Endodermal cell (in vitro differentiated cells): Measurements from ENCODE around the gene PHLPP1. TPM values are rescaled to one million over a fixed set of nuclear protein-coding genes. Genes with fewer than 3 reads are reported as not detected.

ENCODE experiments used
- DNase-seq: peaks from one replicate; pipeline ENCODE4 v3.0.0-alpha.2; 2017
- H3K27ac ChIP-seq: 2 replicates; pipeline ENCODE4 v1.5.1; 2013; ENCODE audit warnings: mild to moderate bottlenecking, low read depth, low read length, moderate library complexity
- H3K27me3 ChIP-seq: 2 replicates; pipeline ENCODE4 v1.6.1; 2013; ENCODE audit warnings: mild to moderate bottlenecking, low read length, moderate library complexity; ENCODE audit not compliant: insufficient read depth, control insufficient read depth, poor library complexity, severe bottlenecking
- H3K36me3 ChIP-seq: 2 replicates; pipeline ENCODE4 v1.7.0; 2013; ENCODE audit warnings: mild to moderate bottlenecking, low read length, moderate library complexity; ENCODE audit not compliant: control insufficient read depth, insufficient read depth
- H3K4me1 ChIP-seq: one replicate; pipeline ENCODE4 v1.7.0; 2013; ENCODE audit warnings: low read length; ENCODE audit not compliant: control insufficient read depth, insufficient read depth
- H3K4me3 ChIP-seq: 2 replicates; pipeline ENCODE4 v1.5.1; 2013; ENCODE audit warnings: mild to moderate bottlenecking, low read length, moderate library complexity
- H3K9ac ChIP-seq: 2 replicates; pipeline ENCODE4 v1.6.1; 2013; ENCODE audit warnings: mild to moderate bottlenecking, low read length, moderate library complexity; ENCODE audit not compliant: poor library complexity, severe bottlenecking; ENCODE audit errors: extremely low read depth
- H3K9me3 ChIP-seq: 2 replicates; pipeline ENCODE4 v1.6.1; 2013; ENCODE audit warnings: mild to moderate bottlenecking, low read length, moderate library complexity; ENCODE audit not compliant: control insufficient read depth
- H3K27ac Mint-ChIP-seq: 2 replicates; pipeline ENCODE4 v1.8.0; 2020; ENCODE audit warnings: mixed read lengths
- H3K27me3 Mint-ChIP-seq: 2 replicates; pipeline ENCODE4 v1.8.0; 2021; ENCODE audit warnings: mild to moderate bottlenecking, mixed read lengths; ENCODE audit not compliant: insufficient read depth
- H3K36me3 Mint-ChIP-seq: 2 replicates; pipeline ENCODE4 v1.8.0; 2020; ENCODE audit warnings: low read depth, mixed read lengths
- H3K4me1 Mint-ChIP-seq: 2 replicates; pipeline ENCODE4 v1.8.0; 2020; ENCODE audit warnings: mixed read lengths
- H3K4me3 Mint-ChIP-seq: 2 replicates; pipeline ENCODE4 v1.8.0; 2020; ENCODE audit warnings: mild to moderate bottlenecking, moderate library complexity, mixed read lengths
- H3K9me3 Mint-ChIP-seq: 2 replicates; pipeline ENCODE4 v1.8.0; 2020; ENCODE audit warnings: mild to moderate bottlenecking, mixed read lengths
- CTCF ChIP-seq: fragments of 200-600 bp; sonication (generic); conservative IDR thresholded peaks from 2 replicates; pipeline ENCODE4 v1.5.0; 2021; ENCODE audit warnings: antibody characterized with exemption, mild to moderate bottlenecking
- WGBS, 2 experiments: methylation state at CpG; one replicate each; pipeline versions ENCODE4 v1.1.5 to v1.1.7; 2013; ENCODE audit warnings: missing lambda C conversion rate in 2 of 2, mixed read lengths in 1 of 2; ENCODE audit not compliant: insufficient coverage in 1 of 2, insufficient read length in 1 of 2; 5-methylcytosine and 5-hydroxymethylcytosine counted together
- total RNA-seq, 2 donors: library from RNA; stranded (reverse); fragmentation: NEBNext Ultra II Directional in 1 of 2; extraction: Animal tissue kit (Norgen Biotek cat#: 25700) in 1 of 2; gene quantifications; 2 replicates in 1 of 2; 3 replicates in 1 of 2; pipeline ENCODE4 v1.2.1, GENCODE V29; 2021

The PHLPP1 gene
- total RNA-seq, 2 donors from 2014 or later = 19.8 to 28.1 TPM

GRCh38 chr18:62975785-62976184 is 260.4 kb downstream of the PHLPP1 start:
- Histone ChIP-seq H3K27ac (no peak overlapping the region), H3K36me3 (peaks cover 11% of the 10 kb centered on the region), H3K9ac (no peak overlapping the region), H3K4me1 (no peaks in the 10 kb centered on the region), H3K9me3 (no peaks in the 10 kb centered on the region), H3K4me3 (no peak overlapping the region), H3K27me3 (no peaks in the 10 kb centered on the region)
- H3K27me3 Mint-ChIP-seq = no peaks in the 10 kb centered on the region
- H3K4me1 Mint-ChIP-seq = peaks cover 5% of the 10 kb centered on the region
- H3K27ac Mint-ChIP-seq = no peak overlapping the region
- WGBS, 2 experiments = 91 to 100% methylated on average over 2 of the region's 2 CpGs
- no peak for TF ChIP-seq CTCF
- H3K36me3 Mint-ChIP-seq = peaks cover 37% of the 10 kb centered on the region
- H3K9me3 Mint-ChIP-seq = no peaks in the 10 kb centered on the region
- H3K4me3 Mint-ChIP-seq = no peak overlapping the region
- DNase-seq = no peak

GRCh38 chr18:62976227-62976626 is 260.9 kb downstream of the PHLPP1 start:
- WGBS, 2 experiments = 92 to 96% methylated on average over 3 to 4 of the region's 5 CpGs
- no peaks in the 10 kb centered on the region for H3K9me3 Mint-ChIP-seq
- Histone ChIP-seq H3K4me3 (no peak overlapping the region), H3K9ac (no peak overlapping the region), H3K9me3 (no peaks in the 10 kb centered on the region), H3K4me1 (no peaks in the 10 kb centered on the region), H3K36me3 (peaks cover 11% of the 10 kb centered on the region), H3K27ac (no peak overlapping the region), H3K27me3 (no peaks in the 10 kb centered on the region)
- TF ChIP-seq CTCF = no peak
- no peaks in the 10 kb centered on the region for H3K27me3 Mint-ChIP-seq
- no peak overlapping the region for H3K27ac Mint-ChIP-seq
- peaks cover 5% of the 10 kb centered on the region for H3K4me1 Mint-ChIP-seq
- no peak overlapping the region for H3K4me3 Mint-ChIP-seq
- DNase-seq = no peak
- H3K36me3 Mint-ChIP-seq = peaks cover 36% of the 10 kb centered on the region

DNA sequence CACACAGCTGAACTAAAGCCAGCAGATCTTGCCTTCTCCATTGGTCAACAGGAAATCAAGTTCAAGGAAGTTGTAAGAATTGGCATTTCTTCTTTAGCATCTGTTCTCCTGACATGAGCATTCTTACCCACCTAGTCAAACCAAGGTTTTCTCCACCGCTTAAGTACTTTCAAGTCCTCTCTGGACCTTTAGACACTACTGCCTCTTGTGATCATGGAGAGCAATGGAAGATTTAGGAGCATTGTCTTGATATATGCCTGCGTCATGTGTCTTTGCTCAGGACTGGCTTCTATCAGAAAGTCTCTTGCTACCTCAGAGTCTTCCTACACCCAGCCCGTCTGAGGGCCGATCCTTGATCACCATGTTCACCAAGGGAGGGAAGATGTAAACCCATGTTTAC is 262.2 kb downstream of the PHLPP1 start:
- Histone ChIP-seq H3K9me3 (no peaks in the 10 kb centered on the region), H3K27ac (no peak overlapping the region), H3K9ac (no peak overlapping the region), H3K4me3 (no peak overlapping the region), H3K36me3 (peaks cover 11% of the 10 kb centered on the region), H3K27me3 (no peaks in the 10 kb centered on the region), H3K4me1 (no peaks in the 10 kb centered on the region)
- H3K4me3 Mint-ChIP-seq = no peak overlapping the region
- no peaks in the 10 kb centered on the region for H3K27me3 Mint-ChIP-seq
- no peak overlapping the region for H3K27ac Mint-ChIP-seq
- H3K36me3 Mint-ChIP-seq = peaks cover 29% of the 10 kb centered on the region
- H3K9me3 Mint-ChIP-seq = no peaks in the 10 kb centered on the region
- no peak for DNase-seq
- TF ChIP-seq CTCF = no peak
- WGBS, 2 experiments = 93 to 100% methylated on average over 4 of the region's 4 CpGs
- H3K4me1 Mint-ChIP-seq = peaks cover under 1% of the 10 kb centered on the region
